Measurements from ENCODE around the gene SLC24A1. TPM values are rescaled to one million over a fixed set of nuclear protein-coding genes. Genes with fewer than 3 reads are reported as not detected.

Gene SLC24A1
- total and polyA plus RNA-seq, 4 experiments from 2014 or later: 0.35 to 8.2 (median 4.5) TPM

GRCh38 chr15:65639509-65639908 is 17.8 kb downstream of the SLC24A1 start:
- POLR2A ChIA-PET (ENCODE audit: partially characterized antibody): interaction anchor here (1.1 to 1.2 kb wide), 2 partner anchors 42 to 228 kb away, joined by 3 read pairs; no protein-coding TSS in a partner anchor
- Histone ChIP-seq H3K4me1 (ENCODE audit: insufficient read depth, low read length) (peaks cover 8% of the 10 kb centered on the region), H3K9me3 (ENCODE audit: control insufficient read depth in 1 of 2, low read length in 2 of 2) (no peaks in the 10 kb centered on the region), H3K27ac (ENCODE audit: low read depth, low read length) (no peak overlapping the region), H3K27me3 (ENCODE audit: insufficient read depth, low read length) (no peaks in the 10 kb centered on the region), H3K36me3 (ENCODE audit: insufficient read depth, low read length) (no peaks in the 10 kb centered on the region), H3K4me3 (ENCODE audit: low read length in 2 of 2) (no peak overlapping the region)
- Mint-ChIP-seq H3K9me3 (no peaks in the 10 kb centered on the region), H3K4me3 (no peak overlapping the region), H3K27ac (peak overlapping the region in 1 of 7 donors; percentile 19), H3K27me3 (no peaks in the 10 kb centered on the region), H3K36me3 (no peaks in the 10 kb centered on the region), H3K4me1 (peaks cover 8 to 16% (median 9%) of the 10 kb centered on the region in 4 donors)
- DNase-seq: no peak
- CTCF ChIA-PET (ENCODE audit: partially characterized antibody): interaction anchor here (0.7 to 4.8 kb wide), 20 partner anchors 10 to 322 kb away, joined by 3 to 85 read pairs (median 5); partner anchors contain the start of genes DENND4A, INTS14 and RAB11A
- intact Hi-C loops (cut with micrococcal nuclease): loop anchor here (2.0 kb wide), 2 partner anchors 189 to 647 kb away; no protein-coding TSS in a partner anchor

GRCh38 chr15:65641768-65642475 is 20.2 kb downstream of the SLC24A1 start:
- Histone ChIP-seq H3K27me3 (ENCODE audit: insufficient read depth, low read length) (no peaks in the 10 kb centered on the region), H3K4me1 (ENCODE audit: insufficient read depth, low read length) (peaks cover 8% of the 10 kb centered on the region), H3K36me3 (ENCODE audit: insufficient read depth, low read length) (no peaks in the 10 kb centered on the region), H3K27ac (ENCODE audit: low read depth, low read length) (no peak overlapping the region), H3K9me3 (ENCODE audit: control insufficient read depth in 1 of 2, low read length in 2 of 2) (no peaks in the 10 kb centered on the region), H3K4me3 (ENCODE audit: low read length in 2 of 2) (no peak overlapping the region)
- Mint-ChIP-seq H3K27ac (peak overlapping the region in 1 of 7 donors; percentile 32), H3K4me1 (peaks cover 8 to 16% (median 9%) of the 10 kb centered on the region in 4 donors), H3K27me3 (no peaks in the 10 kb centered on the region), H3K36me3 (no peaks in the 10 kb centered on the region), H3K4me3 (no peak overlapping the region), H3K9me3 (no peaks in the 10 kb centered on the region)
- intact Hi-C loops (cut with micrococcal nuclease): no loop called here
- DNase-seq: no peak
- ChIA-PET POLR2A (ENCODE audit: partially characterized antibody) (interaction anchor here (1.4 kb wide), 1 partner anchor 227 kb away, joined by 4 read pairs; the partner anchor contains the start of gene RAB11A), CTCF (ENCODE audit: partially characterized antibody) (interaction anchor here (1.0 to 3.0 kb wide), 3 partner anchors 13 to 215 kb away, joined by 3 to 20 read pairs (median 14); no protein-coding TSS in a partner anchor)

- H3K9me3 Mint-ChIP-seq: no peaks in the 10 kb centered on the region
- no peaks in the 10 kb centered on the region for H3K36me3 Mint-ChIP-seq
- no peak overlapping the region for H3K4me3 Mint-ChIP-seq
- H3K9me3 ChIP-seq (ENCODE audit: control insufficient read depth in 1 of 2, low read length in 2 of 2): no peaks in the 10 kb centered on the region
- no peak overlapping the region for H3K27ac Mint-ChIP-seq
- DNase-seq: no peak
- H3K4me1 Mint-ChIP-seq: peaks cover 8 to 14% (median 9%) of the 10 kb centered on the region in 4 donors
- ChIA-PET CTCF (ENCODE audit: partially characterized antibody) (interaction anchor here (2.8 to 3.0 kb wide), 2 partner anchors 195 to 215 kb away, joined by 14 to 20 read pairs; no protein-coding TSS in a partner anchor), POLR2A (ENCODE audit: partially characterized antibody) (interaction anchor here (1.2 to 1.4 kb wide), 2 partner anchors 190 to 227 kb away, joined by 4 to 5 read pairs; partner anchors contain the start of gene RAB11A)
- H3K27me3 ChIP-seq (ENCODE audit: insufficient read depth, low read length): no peaks in the 10 kb centered on the region
- H3K36me3 ChIP-seq (ENCODE audit: insufficient read depth, low read length): no peaks in the 10 kb centered on the region
- H3K27me3 Mint-ChIP-seq: no peaks in the 10 kb centered on the region
- no peak overlapping the region for H3K27ac ChIP-seq (ENCODE audit: low read depth, low read length)
- H3K4me3 ChIP-seq (ENCODE audit: low read length in 2 of 2): no peak overlapping the region
- peaks cover 8% of the 10 kb centered on the region for H3K4me1 ChIP-seq (ENCODE audit: insufficient read depth, low read length)
- intact Hi-C loops (cut with micrococcal nuclease): no loop called here
Observed at GRCh38 chr15:65642594-65642993, 20.9 kb downstream of the SLC24A1 start.

- peaks cover 0 to under 1% (median 0%) of the 10 kb centered on the region in 4 donors for H3K4me1 Mint-ChIP-seq
Observed at GRCh38 chr15:65644282-65644681, 22.5 kb downstream of the SLC24A1 start.

GRCh38 chr15:65645392-65645791 is 23.7 kb downstream of the SLC24A1 start:
- no peaks in the 10 kb centered on the region for H3K4me1 ChIP-seq (ENCODE audit: insufficient read depth, low read length)
- no peak overlapping the region for H3K27ac ChIP-seq (ENCODE audit: low read depth, low read length)
- CTCF ChIA-PET (ENCODE audit: partially characterized antibody): interaction anchor here (1.3 kb wide), 1 partner anchor 191 kb away, joined by 4 read pairs; no protein-coding TSS in a partner anchor
- Mint-ChIP-seq H3K27ac (peak overlapping the region in 1 of 7 donors; percentile 24), H3K4me1 (peaks cover 2 to 7% (median 7%) of the 10 kb centered on the region in 4 donors), H3K4me3 (no peak overlapping the region), H3K27me3 (no peaks in the 10 kb centered on the region), H3K9me3 (peaks cover 0 to under 1% (median 0%) of the 10 kb centered on the region in 8 donors), H3K36me3 (peaks cover 0 to 4% of the 10 kb centered on the region in 2 donors)
- no peak for DNase-seq
- intact Hi-C loops (cut with micrococcal nuclease): no loop called here
- no peak overlapping the region for H3K4me3 ChIP-seq (ENCODE audit: low read length in 2 of 2)
- no peaks in the 10 kb centered on the region for H3K27me3 ChIP-seq (ENCODE audit: insufficient read depth, low read length)
- no peaks in the 10 kb centered on the region for H3K36me3 ChIP-seq (ENCODE audit: insufficient read depth, low read length)
- no peaks in the 10 kb centered on the region for H3K9me3 ChIP-seq (ENCODE audit: control insufficient read depth in 1 of 2, low read length in 2 of 2)
- POLR2A ChIA-PET (ENCODE audit: partially characterized antibody): no interaction called here

More at GRCh38 chr15:65644282-65644681, 22.5 kb downstream of the SLC24A1 start:
- Mint-ChIP-seq H3K36me3 (no peaks in the 10 kb centered on the region), H3K27me3 (no peaks in the 10 kb centered on the region), H3K4me3 (no peak overlapping the region), H3K9me3 (no peaks in the 10 kb centered on the region), H3K27ac (peak overlapping the region in 2 of 7 donors; percentile 24 to 82)
- ChIA-PET POLR2A (ENCODE audit: partially characterized antibody) (no interaction called here), CTCF (ENCODE audit: partially characterized antibody) (no interaction called here)
- no peaks in the 10 kb centered on the region for H3K4me1 ChIP-seq (ENCODE audit: insufficient read depth, low read length)
- DNase-seq: no peak
- no peaks in the 10 kb centered on the region for H3K9me3 ChIP-seq (ENCODE audit: control insufficient read depth in 1 of 2, low read length in 2 of 2)
- no peak overlapping the region for H3K4me3 ChIP-seq (ENCODE audit: low read length in 2 of 2)
- H3K27me3 ChIP-seq (ENCODE audit: insufficient read depth, low read length): no peaks in the 10 kb centered on the region
- H3K36me3 ChIP-seq (ENCODE audit: insufficient read depth, low read length): no peaks in the 10 kb centered on the region
- intact Hi-C loops (cut with micrococcal nuclease): no loop called here
- H3K27ac ChIP-seq (ENCODE audit: low read depth, low read length): no peak overlapping the region

GRCh38 chr15:65646486-65646885 is 24.7 kb downstream of the SLC24A1 start:
- Histone ChIP-seq H3K4me3 (ENCODE audit: low read length in 2 of 2) (no peak overlapping the region), H3K27ac (ENCODE audit: low read depth, low read length) (no peak overlapping the region), H3K4me1 (ENCODE audit: insufficient read depth, low read length) (no peaks in the 10 kb centered on the region), H3K9me3 (ENCODE audit: control insufficient read depth in 1 of 2, low read length in 2 of 2) (no peaks in the 10 kb centered on the region), H3K36me3 (ENCODE audit: insufficient read depth, low read length) (no peaks in the 10 kb centered on the region), H3K27me3 (ENCODE audit: insufficient read depth, low read length) (no peaks in the 10 kb centered on the region)
- Mint-ChIP-seq H3K4me3 (no peak overlapping the region), H3K27me3 (no peaks in the 10 kb centered on the region), H3K27ac (no peak overlapping the region), H3K9me3 (peaks cover 0 to 2% (median 0%) of the 10 kb centered on the region in 8 donors), H3K4me1 (peaks cover 4 to 10% (median 10%) of the 10 kb centered on the region in 4 donors), H3K36me3 (peaks cover 0 to 6% of the 10 kb centered on the region in 2 donors)
- POLR2A ChIA-PET (ENCODE audit: partially characterized antibody): no interaction called here
- no peak for DNase-seq
- intact Hi-C loops (cut with micrococcal nuclease): no loop called here
- CTCF ChIA-PET (ENCODE audit: partially characterized antibody): interaction anchor here (1.3 to 1.7 kb wide), 2 partner anchors 8 to 10 kb away, joined by 4 to 6 read pairs; no protein-coding TSS in a partner anchor

Data from CD4-positive, alpha-beta memory T cell (primary cell).